Glutamatergic neuron (in vitro differentiated cells): ENCODE results near the gene SLC6A14. TPM values are rescaled to one million over a fixed set of nuclear protein-coding genes. Genes with fewer than 3 reads are reported as not detected.

Experiments used
- DNase-seq: peaks from one replicate; pipeline ENCODE4 v3.0.0; 2022
- H3K27ac Mint-ChIP-seq: one replicate; pipeline ENCODE4 v1.8.0; 2020; ENCODE audit warnings: mild to moderate bottlenecking, mixed read lengths, inconsistent platforms; ENCODE audit not compliant: unreplicated experiment
- H3K27me3 Mint-ChIP-seq: one replicate; pipeline ENCODE4 v1.8.0; 2020; ENCODE audit warnings: mild to moderate bottlenecking, moderate library complexity, mixed read lengths, inconsistent platforms; ENCODE audit not compliant: unreplicated experiment
- H3K36me3 Mint-ChIP-seq: one replicate; pipeline ENCODE4 v1.8.0; 2020; ENCODE audit warnings: mild to moderate bottlenecking, mixed read lengths, inconsistent platforms; ENCODE audit not compliant: unreplicated experiment
- H3K4me1 Mint-ChIP-seq: one replicate; pipeline ENCODE4 v1.8.0; 2020; ENCODE audit warnings: mild to moderate bottlenecking, low read depth, mixed read lengths, inconsistent platforms; ENCODE audit not compliant: unreplicated experiment
- H3K4me3 Mint-ChIP-seq: one replicate; pipeline ENCODE4 v1.8.0; 2020; ENCODE audit warnings: mild to moderate bottlenecking, mixed read lengths, inconsistent platforms; ENCODE audit not compliant: unreplicated experiment
- H3K9me3 Mint-ChIP-seq: one replicate; pipeline ENCODE4 v1.8.0; 2020; ENCODE audit warnings: mild to moderate bottlenecking, moderate library complexity, mixed read lengths, inconsistent platforms; ENCODE audit not compliant: unreplicated experiment
- CTCF ChIP-seq: fragments of 200-600 bp; sonication (generic); IDR thresholded peaks from one replicate; pipeline ENCODE4 v1.5.0; 2021; ENCODE audit not compliant: partially characterized antibody, unreplicated experiment
- long read RNA-seq: library from polyadenylated mRNA; unstranded; transcript quantifications from one replicate; pipeline ENCODE4 v2.0.0, GENCODE V29; 2020; ENCODE audit not compliant: unreplicated experiment
- total RNA-seq: library from RNA; stranded (reverse); fragmentation: NEBNext Ultra II Directional; extraction: Animal tissue kit (Norgen Biotek cat#: 25700); gene quantifications from one replicate; pipeline ENCODE4 v1.2.1, GENCODE V29; 2021; ENCODE audit not compliant: unreplicated experiment

SLC6A14 gene, protein sequence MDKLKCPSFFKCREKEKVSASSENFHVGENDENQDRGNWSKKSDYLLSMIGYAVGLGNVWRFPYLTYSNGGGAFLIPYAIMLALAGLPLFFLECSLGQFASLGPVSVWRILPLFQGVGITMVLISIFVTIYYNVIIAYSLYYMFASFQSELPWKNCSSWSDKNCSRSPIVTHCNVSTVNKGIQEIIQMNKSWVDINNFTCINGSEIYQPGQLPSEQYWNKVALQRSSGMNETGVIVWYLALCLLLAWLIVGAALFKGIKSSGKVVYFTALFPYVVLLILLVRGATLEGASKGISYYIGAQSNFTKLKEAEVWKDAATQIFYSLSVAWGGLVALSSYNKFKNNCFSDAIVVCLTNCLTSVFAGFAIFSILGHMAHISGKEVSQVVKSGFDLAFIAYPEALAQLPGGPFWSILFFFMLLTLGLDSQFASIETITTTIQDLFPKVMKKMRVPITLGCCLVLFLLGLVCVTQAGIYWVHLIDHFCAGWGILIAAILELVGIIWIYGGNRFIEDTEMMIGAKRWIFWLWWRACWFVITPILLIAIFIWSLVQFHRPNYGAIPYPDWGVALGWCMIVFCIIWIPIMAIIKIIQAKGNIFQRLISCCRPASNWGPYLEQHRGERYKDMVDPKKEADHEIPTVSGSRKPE
- not detected for total RNA-seq
- long read RNA-seq: 0 reads

DNA sequence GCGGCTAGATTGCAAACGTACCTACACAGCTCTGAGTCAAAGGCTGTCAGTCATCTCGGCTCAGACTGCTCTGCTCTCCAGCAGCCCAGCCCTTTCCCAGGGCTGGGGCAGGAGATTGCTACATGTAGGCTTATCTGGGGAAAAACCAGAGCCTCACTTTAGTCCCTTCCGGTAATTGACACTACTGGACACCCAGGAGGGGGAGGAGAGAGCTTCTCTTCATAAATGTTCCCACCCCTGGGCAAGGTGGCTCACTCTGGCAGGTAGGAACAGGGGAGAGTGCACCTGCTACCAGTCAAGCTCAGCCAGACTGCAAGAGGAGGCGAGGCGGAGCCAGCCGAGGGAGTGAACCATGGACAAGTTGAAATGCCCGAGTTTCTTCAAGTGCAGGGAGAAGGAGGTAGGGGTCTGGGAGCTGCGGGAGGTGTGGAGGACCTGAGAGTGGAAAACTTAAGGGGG is at the start of gene SLC6A14:
TSS of gene SLC6A14 (plus strand) at position 249 of the 459 bp plus-strand sequence. CDS start at position 353, 104 bp downstream.
- TF ChIP-seq CTCF: no peak
- Mint-ChIP-seq H3K4me3 (no peak within 1 kb of the TSS), H3K27ac (no peak within 1 kb of the TSS), H3K4me1 (no peaks in the 10 kb centered on the region), H3K9me3 (no peaks in the 10 kb centered on the region), H3K36me3 (no peaks in the 10 kb centered on the region), H3K27me3 (no peaks in the 10 kb centered on the region)
- no peak for DNase-seq

DNA sequence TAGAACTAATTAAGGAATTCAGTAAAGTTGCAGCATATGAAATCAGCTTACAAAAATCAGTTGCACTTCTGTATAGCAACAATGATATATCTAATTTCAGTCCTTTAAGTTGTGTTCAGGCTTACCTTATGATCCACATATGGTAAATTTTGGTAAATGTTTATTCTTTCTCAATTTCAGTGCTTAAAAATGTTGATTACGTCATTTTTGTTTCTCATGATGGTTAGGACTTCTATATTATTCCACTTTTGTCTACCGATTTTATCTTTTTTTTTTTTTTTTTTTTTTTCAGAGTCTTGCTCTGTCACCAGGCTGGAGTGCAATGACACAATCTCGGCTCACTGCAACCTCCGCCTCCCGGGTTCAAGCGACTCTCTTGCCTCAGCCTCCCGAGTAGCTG is 40.7 kb upstream of the SLC6A14 start:
- no peaks in the 10 kb centered on the region for H3K27me3 Mint-ChIP-seq
- H3K27ac Mint-ChIP-seq: no peak overlapping the region
- H3K36me3 Mint-ChIP-seq: no peaks in the 10 kb centered on the region
- no peaks in the 10 kb centered on the region for H3K4me1 Mint-ChIP-seq
- DNase-seq: no peak
- H3K9me3 Mint-ChIP-seq: no peaks in the 10 kb centered on the region
- H3K4me3 Mint-ChIP-seq: no peak overlapping the region
- TF ChIP-seq CTCF: no peak

DNA sequence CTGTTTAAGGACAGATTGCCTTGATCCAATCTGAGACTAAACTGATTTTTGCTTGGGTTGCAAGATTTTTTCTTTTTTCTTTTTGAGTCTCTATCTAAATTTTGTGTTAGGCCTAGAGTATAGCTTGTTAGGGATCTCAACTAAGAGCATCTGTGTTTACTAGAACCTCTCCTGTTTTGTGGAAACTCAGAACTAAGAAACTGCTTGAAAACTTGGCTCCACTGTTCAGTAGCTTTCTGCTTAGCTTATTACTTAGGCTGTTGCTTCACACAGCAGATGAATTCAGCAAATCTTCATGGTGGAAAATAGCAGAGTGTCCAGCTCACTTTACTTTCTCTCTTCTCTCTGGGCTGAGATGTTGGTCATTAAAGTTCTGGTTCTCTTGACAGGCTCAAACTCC is 36.7 kb upstream of the SLC6A14 start:
- H3K4me1 Mint-ChIP-seq: no peaks in the 10 kb centered on the region
- TF ChIP-seq CTCF: no peak
- no peaks in the 10 kb centered on the region for H3K36me3 Mint-ChIP-seq
- H3K4me3 Mint-ChIP-seq: no peak overlapping the region
- no peak for DNase-seq
- H3K27me3 Mint-ChIP-seq: no peaks in the 10 kb centered on the region
- no peaks in the 10 kb centered on the region for H3K9me3 Mint-ChIP-seq
- H3K27ac Mint-ChIP-seq: no peak overlapping the region

GRCh38 chrX:116409219-116409618 is 27.2 kb upstream of the SLC6A14 start:
- Mint-ChIP-seq H3K9me3 (no peaks in the 10 kb centered on the region), H3K27ac (no peak overlapping the region), H3K36me3 (no peaks in the 10 kb centered on the region), H3K4me1 (no peaks in the 10 kb centered on the region), H3K4me3 (no peak overlapping the region), H3K27me3 (no peaks in the 10 kb centered on the region)
- no peak for DNase-seq
- TF ChIP-seq CTCF: no peak

DNA sequence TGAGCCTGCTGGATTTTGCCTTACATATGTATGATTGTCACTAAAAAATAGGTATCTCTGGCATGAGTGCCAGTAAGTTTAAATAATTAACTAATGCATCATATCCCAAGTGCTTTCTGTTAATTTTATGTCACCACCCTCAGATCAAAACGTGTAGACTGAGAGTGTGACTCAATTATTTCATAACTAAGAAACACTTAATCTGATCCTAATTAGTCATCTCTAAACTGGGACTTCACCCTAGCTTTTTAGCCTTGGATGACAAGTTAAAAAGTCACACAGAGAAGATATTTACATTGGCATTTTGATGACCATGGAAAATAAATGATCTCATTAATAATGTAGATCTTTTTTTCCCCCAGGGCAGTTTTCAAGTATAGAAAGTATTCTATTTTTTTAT is 23.1 kb upstream of the SLC6A14 start:
- Mint-ChIP-seq H3K27me3 (no peaks in the 10 kb centered on the region), H3K9me3 (no peaks in the 10 kb centered on the region), H3K4me1 (no peaks in the 10 kb centered on the region), H3K36me3 (no peaks in the 10 kb centered on the region), H3K27ac (no peak overlapping the region), H3K4me3 (no peak overlapping the region)
- DNase-seq: no peak
- no peak for TF ChIP-seq CTCF
